IPS-15b (cell line): ENCODE measurements around the gene GLDC.

Source experiments
- H3K27me3 ChIP-seq: one replicate; pipeline ENCODE4 v1.6.1; 2013; ENCODE audit warnings: low read length; ENCODE audit not compliant: control insufficient read depth, insufficient read depth
- H3K36me3 ChIP-seq: one replicate; pipeline ENCODE4 v1.6.1; 2013; ENCODE audit warnings: low read length; ENCODE audit not compliant: control insufficient read depth, insufficient read depth
- H3K4me1 ChIP-seq: one replicate; pipeline ENCODE4 v1.6.1; 2013; ENCODE audit warnings: mild to moderate bottlenecking, low read length; ENCODE audit not compliant: control insufficient read depth, insufficient read depth
- H3K4me3 ChIP-seq: one replicate; pipeline ENCODE4 v1.5.1; 2013; ENCODE audit warnings: low read depth, low read length
- H3K9ac ChIP-seq: one replicate; pipeline ENCODE4 v1.6.1; 2013; ENCODE audit warnings: low read depth, mild to moderate bottlenecking, low read length
- H3K9me3 ChIP-seq: one replicate; pipeline ENCODE4 v1.6.1; 2013; ENCODE audit warnings: mild to moderate bottlenecking, low read length; ENCODE audit not compliant: control insufficient read depth, insufficient read depth

Gene GLDC

DNA sequence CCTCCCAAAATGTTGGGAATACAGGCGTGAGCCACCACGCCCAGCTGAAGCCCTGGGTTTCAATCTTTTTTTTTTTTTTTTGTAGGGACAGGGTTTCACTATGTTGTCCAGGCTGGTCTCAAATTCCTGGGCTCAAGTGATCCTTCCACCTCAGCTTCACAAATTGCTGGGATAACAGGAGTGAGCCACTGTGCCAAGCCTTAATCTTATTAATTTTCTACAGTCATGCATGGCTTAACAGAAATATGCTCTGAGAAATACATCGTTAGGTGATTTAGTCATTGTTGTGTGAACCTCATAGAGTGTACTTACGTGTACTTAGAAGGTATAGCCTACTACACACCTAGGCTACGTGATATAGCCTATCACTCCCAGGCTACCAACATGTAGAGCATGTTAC is 31.0 kb downstream of the GLDC start:
- no peaks in the 10 kb centered on the region for H3K9me3 ChIP-seq
- no peak overlapping the region for H3K4me3 ChIP-seq
- H3K4me1 ChIP-seq = peaks cover 5% of the 10 kb centered on the region
- H3K9ac ChIP-seq = no peak overlapping the region
- no peaks in the 10 kb centered on the region for H3K27me3 ChIP-seq
- no peaks in the 10 kb centered on the region for H3K36me3 ChIP-seq

GRCh38 chr9:6611865-6612264 is 33.7 kb downstream of the GLDC start:
- Histone ChIP-seq H3K36me3 (no peaks in the 10 kb centered on the region), H3K27me3 (no peaks in the 10 kb centered on the region), H3K9ac (no peak overlapping the region), H3K4me1 (no peaks in the 10 kb centered on the region), H3K4me3 (no peak overlapping the region), H3K9me3 (no peaks in the 10 kb centered on the region)

DNA sequence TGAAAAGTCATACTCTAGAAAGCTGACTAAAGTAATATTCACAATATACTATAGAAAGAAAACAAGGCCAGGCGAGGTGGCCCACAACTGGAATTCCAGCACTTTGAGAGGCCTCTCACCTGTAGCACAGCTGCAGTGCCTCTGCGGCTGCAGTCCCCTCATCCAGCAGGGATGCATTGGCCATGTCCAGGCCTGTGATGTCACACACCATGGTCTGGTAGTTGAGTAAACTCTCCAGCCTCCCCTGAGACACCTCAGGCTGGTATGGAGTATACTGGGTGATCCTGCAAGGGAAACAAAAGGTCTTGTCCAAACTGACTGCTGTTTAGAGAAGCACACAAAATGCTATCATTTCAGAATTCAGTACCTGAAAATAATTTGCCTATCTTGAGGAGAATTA is 35.5 kb downstream of the GLDC start:
- Histone ChIP-seq H3K9ac (no peak overlapping the region), H3K9me3 (no peaks in the 10 kb centered on the region), H3K36me3 (peaks cover 9% of the 10 kb centered on the region), H3K4me3 (no peak overlapping the region), H3K4me1 (no peaks in the 10 kb centered on the region), H3K27me3 (no peaks in the 10 kb centered on the region)

- H3K27me3 ChIP-seq = no peaks in the 10 kb centered on the region
- H3K9me3 ChIP-seq = no peaks in the 10 kb centered on the region
- peaks cover 9% of the 10 kb centered on the region for H3K36me3 ChIP-seq
- no peak overlapping the region for H3K4me3 ChIP-seq
- no peaks in the 10 kb centered on the region for H3K4me1 ChIP-seq
- no peak overlapping the region for H3K9ac ChIP-seq
Observed at GRCh38 chr9:6609497-6610016, 36.0 kb downstream of the GLDC start.

- H3K4me1 ChIP-seq = no peaks in the 10 kb centered on the region
- H3K9ac ChIP-seq = no peak overlapping the region
- H3K36me3 ChIP-seq = peaks cover 18% of the 10 kb centered on the region
- H3K9me3 ChIP-seq = no peaks in the 10 kb centered on the region
- no peaks in the 10 kb centered on the region for H3K27me3 ChIP-seq
- H3K4me3 ChIP-seq = no peak overlapping the region
Observed at GRCh38 chr9:6605202-6605601, 40.3 kb downstream of the GLDC start.

- H3K36me3 ChIP-seq = peaks cover 21% of the 10 kb centered on the region
- no peak overlapping the region for H3K9ac ChIP-seq
- no peaks in the 10 kb centered on the region for H3K4me1 ChIP-seq
- no peaks in the 10 kb centered on the region for H3K27me3 ChIP-seq
- H3K9me3 ChIP-seq = no peaks in the 10 kb centered on the region
- no peak overlapping the region for H3K4me3 ChIP-seq
Observed at GRCh38 chr9:6600426-6600825, 45.1 kb downstream of the GLDC start.

- Histone ChIP-seq H3K4me3 (no peak overlapping the region), H3K9me3 (no peaks in the 10 kb centered on the region), H3K36me3 (peaks cover 19% of the 10 kb centered on the region), H3K27me3 (no peaks in the 10 kb centered on the region), H3K9ac (no peak overlapping the region), H3K4me1 (no peaks in the 10 kb centered on the region)
Observed at GRCh38 chr9:6600006-6600405, 45.5 kb downstream of the GLDC start.

DNA sequence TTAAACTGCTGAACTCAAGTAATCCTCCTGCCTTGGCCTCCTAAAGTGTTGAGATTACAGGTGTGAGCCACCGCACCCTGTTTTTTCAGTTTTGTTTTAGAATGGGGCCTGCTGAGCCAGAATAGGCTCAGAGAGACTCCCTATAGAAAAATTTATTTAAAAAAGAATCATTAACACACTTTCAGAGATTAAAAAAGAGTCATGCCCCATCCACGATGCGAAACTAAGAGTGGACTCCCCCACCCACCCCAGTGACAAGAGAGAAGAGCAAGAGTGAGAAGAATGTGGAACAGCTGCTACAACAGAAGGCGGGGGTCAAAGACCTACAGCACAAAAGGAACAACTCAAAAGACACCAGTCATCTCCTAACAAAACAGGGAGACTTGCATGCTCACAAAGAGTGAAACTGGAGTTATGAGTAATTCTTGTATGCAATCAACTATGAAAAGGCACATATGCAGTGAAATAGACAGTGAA is 47.2 kb downstream of the GLDC start:
- Histone ChIP-seq H3K9ac (no peak overlapping the region), H3K36me3 (peaks cover 19% of the 10 kb centered on the region), H3K27me3 (no peaks in the 10 kb centered on the region), H3K9me3 (no peaks in the 10 kb centered on the region), H3K4me1 (no peaks in the 10 kb centered on the region), H3K4me3 (no peak overlapping the region)

- Histone ChIP-seq H3K9ac (no peak overlapping the region), H3K36me3 (peaks cover 6% of the 10 kb centered on the region), H3K4me3 (no peak overlapping the region), H3K27me3 (no peaks in the 10 kb centered on the region), H3K9me3 (no peaks in the 10 kb centered on the region), H3K4me1 (no peaks in the 10 kb centered on the region)
Observed at GRCh38 chr9:6592791-6593190, 52.7 kb downstream of the GLDC start.

DNA sequence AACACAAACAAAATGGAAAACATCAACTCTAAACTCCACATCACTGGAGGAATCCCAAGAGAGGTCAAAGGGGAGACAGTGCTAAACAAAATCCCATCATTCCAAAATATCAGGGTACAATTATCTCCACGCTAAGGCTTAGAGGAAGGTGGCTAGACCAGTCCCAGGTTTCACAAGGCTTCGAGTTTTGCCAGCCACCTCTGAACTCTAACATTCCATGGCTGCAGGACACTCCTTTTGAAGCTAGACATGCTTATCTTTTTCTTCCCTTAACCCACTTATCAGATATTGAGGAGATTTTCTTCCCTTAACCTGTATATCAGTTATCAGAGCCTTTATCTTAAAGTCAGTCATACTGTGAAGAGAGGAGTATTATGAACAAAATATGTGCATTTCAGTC is 53.3 kb downstream of the GLDC start:
- no peak overlapping the region for H3K9ac ChIP-seq
- no peaks in the 10 kb centered on the region for H3K4me1 ChIP-seq
- H3K36me3 ChIP-seq = peaks cover 6% of the 10 kb centered on the region
- H3K4me3 ChIP-seq = no peak overlapping the region
- H3K9me3 ChIP-seq = no peaks in the 10 kb centered on the region
- no peaks in the 10 kb centered on the region for H3K27me3 ChIP-seq

GRCh38 chr9:6590772-6591384 is 54.7 kb downstream of the GLDC start:
- Histone ChIP-seq H3K9ac (no peak overlapping the region), H3K9me3 (no peaks in the 10 kb centered on the region), H3K4me3 (no peak overlapping the region), H3K4me1 (no peaks in the 10 kb centered on the region), H3K36me3 (peaks cover 6% of the 10 kb centered on the region), H3K27me3 (no peaks in the 10 kb centered on the region)

- H3K4me1 ChIP-seq = no peaks in the 10 kb centered on the region
- no peak overlapping the region for H3K9ac ChIP-seq
- H3K36me3 ChIP-seq = peaks cover 6% of the 10 kb centered on the region
- no peak overlapping the region for H3K4me3 ChIP-seq
- no peaks in the 10 kb centered on the region for H3K9me3 ChIP-seq
- H3K27me3 ChIP-seq = no peaks in the 10 kb centered on the region
Observed at GRCh38 chr9:6590334-6590733, 55.2 kb downstream of the GLDC start.
